Coronary artery (tissue), 2 donors: ENCODE results near the gene LRG1.

Experiments
- DNase-seq: peaks from one replicate; pipeline ENCODE4 v3.0.0-alpha.2; 2017; ENCODE audit warnings: low spot score
- H3K27ac ChIP-seq, 2 donors: fragments of 200-600 bp; sonication (generic); one replicate each; pipeline ENCODE4 v1.5.1; 2016 to 2019
- H3K4me3 ChIP-seq: fragments of 200-600 bp; sonication (generic); 2 replicates; pipeline ENCODE4 v1.5.1; 2016; ENCODE audit warnings: mild to moderate bottlenecking, moderate library complexity
- CTCF ChIP-seq: fragments of 200-600 bp; sonication (generic); IDR thresholded peaks from one replicate; pipeline ENCODE4 v1.5.1; 2019; ENCODE audit warnings: antibody characterized with exemption

Gene LRG1

GRCh38 chr19:4513248-4513647 lies 26.6 kb downstream of the LRG1 start:
- no peak overlapping the region for H3K27ac ChIP-seq
- no peak overlapping the region for H3K4me3 ChIP-seq
- no peak for DNase-seq
- no peak for TF ChIP-seq CTCF

- H3K4me3 ChIP-seq, result no peak overlapping the region
- DNase-seq, result peak; percentile 72
- TF ChIP-seq CTCF, result no peak
- no peak overlapping the region for H3K27ac ChIP-seq
Observed at GRCh38 chr19:4512070-4512469, 27.8 kb downstream of the LRG1 start.

GRCh38 chr19:4511300-4512054 lies 28.4 kb downstream of the LRG1 start:
- no peak for TF ChIP-seq CTCF
- no peak for DNase-seq
- Histone ChIP-seq H3K4me3 (no peak overlapping the region), H3K27ac (no peak overlapping the region)

- no peak for DNase-seq
- TF ChIP-seq CTCF, result no peak
- no peak overlapping the region for H3K4me3 ChIP-seq
- no peak overlapping the region for H3K27ac ChIP-seq
Observed at GRCh38 chr19:4510435-4511255, 29.2 kb downstream of the LRG1 start.

GRCh38 chr19:4508698-4509097 lies 31.1 kb downstream of the LRG1 start:
- H3K4me3 ChIP-seq, result no peak overlapping the region
- no peak for DNase-seq
- no peak overlapping the region for H3K27ac ChIP-seq
- no peak for TF ChIP-seq CTCF

- Histone ChIP-seq H3K4me3 (no peak overlapping the region), H3K27ac (no peak overlapping the region)
- TF ChIP-seq CTCF, result no peak
- no peak for DNase-seq
Observed at GRCh38 chr19:4507804-4508203, 32.0 kb downstream of the LRG1 start.

- DNase-seq, result no peak
- Histone ChIP-seq H3K27ac (no peak overlapping the region), H3K4me3 (no peak overlapping the region)
- no peak for TF ChIP-seq CTCF
Observed at GRCh38 chr19:4507150-4507452, 32.7 kb downstream of the LRG1 start.
